ENCODE measurements around the gene CELSR1.

- TF ChIP-seq, protein P1, sequence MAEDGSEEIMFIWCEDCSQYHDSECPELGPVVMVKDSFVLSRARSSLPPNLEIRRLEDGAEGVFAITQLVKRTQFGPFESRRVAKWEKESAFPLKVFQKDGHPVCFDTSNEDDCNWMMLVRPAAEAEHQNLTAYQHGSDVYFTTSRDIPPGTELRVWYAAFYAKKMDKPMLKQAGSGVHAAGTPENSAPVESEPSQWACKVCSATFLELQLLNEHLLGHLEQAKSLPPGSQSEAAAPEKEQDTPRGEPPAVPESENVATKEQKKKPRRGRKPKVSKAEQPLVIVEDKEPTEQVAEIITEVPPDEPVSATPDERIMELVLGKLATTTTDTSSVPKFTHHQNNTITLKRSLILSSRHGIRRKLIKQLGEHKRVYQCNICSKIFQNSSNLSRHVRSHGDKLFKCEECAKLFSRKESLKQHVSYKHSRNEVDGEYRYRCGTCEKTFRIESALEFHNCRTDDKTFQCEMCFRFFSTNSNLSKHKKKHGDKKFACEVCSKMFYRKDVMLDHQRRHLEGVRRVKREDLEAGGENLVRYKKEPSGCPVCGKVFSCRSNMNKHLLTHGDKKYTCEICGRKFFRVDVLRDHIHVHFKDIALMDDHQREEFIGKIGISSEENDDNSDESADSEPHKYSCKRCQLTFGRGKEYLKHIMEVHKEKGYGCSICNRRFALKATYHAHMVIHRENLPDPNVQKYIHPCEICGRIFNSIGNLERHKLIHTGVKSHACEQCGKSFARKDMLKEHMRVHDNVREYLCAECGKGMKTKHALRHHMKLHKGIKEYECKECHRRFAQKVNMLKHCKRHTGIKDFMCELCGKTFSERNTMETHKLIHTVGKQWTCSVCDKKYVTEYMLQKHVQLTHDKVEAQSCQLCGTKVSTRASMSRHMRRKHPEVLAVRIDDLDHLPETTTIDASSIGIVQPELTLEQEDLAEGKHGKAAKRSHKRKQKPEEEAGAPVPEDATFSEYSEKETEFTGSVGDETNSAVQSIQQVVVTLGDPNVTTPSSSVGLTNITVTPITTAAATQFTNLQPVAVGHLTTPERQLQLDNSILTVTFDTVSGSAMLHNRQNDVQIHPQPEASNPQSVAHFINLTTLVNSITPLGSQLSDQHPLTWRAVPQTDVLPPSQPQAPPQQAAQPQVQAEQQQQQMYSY (CRISPR knock-in tag; IDR thresholded peaks at IDR 0.05): no peak
- TF ChIP-seq TAF1 (CRISPR knock-in tag; IDR thresholded peaks at IDR 0.05) (no peak), MAFK (conservative IDR thresholded peaks at IDR 0.05 in 1 of 2, IDR thresholded peaks at IDR 0.05 in 1 of 2; ENCODE audit: low read length in 2 of 2) (no peak), TBP (CRISPR knock-in tag; IDR thresholded peaks at IDR 0.05) (no peak), HNRNPUL1 (IDR thresholded peaks at IDR 0.05; ENCODE audit: low read depth, low read length) (no peak), POLR2A (IDR thresholded peaks at IDR 0.05; ENCODE audit: insufficient read depth in 1 of 2, low read depth in 2 of 2, low read length in 2 of 2) (no peak), SRSF9 (IDR thresholded peaks at IDR 0.05; ENCODE audit: borderline replicate concordance, insufficient read depth, low read depth, low read length, poor library complexity, severe bottlenecking) (no peak), NCOR1 (IDR thresholded peaks at IDR 0.05; ENCODE audit: borderline replicate concordance, low read length) (no peak), MAZ (IDR thresholded peaks at IDR 0.05; ENCODE audit: borderline replicate concordance, low read depth, low read length) (no peak), MAZ (CRISPR knock-in tag; IDR thresholded peaks at IDR 0.05; ENCODE audit: low read depth) (no peak), ZNF772 (CRISPR knock-in tag; IDR thresholded peaks at IDR 0.05) (no peak)
- TF ChIP-seq, protein P2, sequence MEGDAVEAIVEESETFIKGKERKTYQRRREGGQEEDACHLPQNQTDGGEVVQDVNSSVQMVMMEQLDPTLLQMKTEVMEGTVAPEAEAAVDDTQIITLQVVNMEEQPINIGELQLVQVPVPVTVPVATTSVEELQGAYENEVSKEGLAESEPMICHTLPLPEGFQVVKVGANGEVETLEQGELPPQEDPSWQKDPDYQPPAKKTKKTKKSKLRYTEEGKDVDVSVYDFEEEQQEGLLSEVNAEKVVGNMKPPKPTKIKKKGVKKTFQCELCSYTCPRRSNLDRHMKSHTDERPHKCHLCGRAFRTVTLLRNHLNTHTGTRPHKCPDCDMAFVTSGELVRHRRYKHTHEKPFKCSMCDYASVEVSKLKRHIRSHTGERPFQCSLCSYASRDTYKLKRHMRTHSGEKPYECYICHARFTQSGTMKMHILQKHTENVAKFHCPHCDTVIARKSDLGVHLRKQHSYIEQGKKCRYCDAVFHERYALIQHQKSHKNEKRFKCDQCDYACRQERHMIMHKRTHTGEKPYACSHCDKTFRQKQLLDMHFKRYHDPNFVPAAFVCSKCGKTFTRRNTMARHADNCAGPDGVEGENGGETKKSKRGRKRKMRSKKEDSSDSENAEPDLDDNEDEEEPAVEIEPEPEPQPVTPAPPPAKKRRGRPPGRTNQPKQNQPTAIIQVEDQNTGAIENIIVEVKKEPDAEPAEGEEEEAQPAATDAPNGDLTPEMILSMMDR (CRISPR knock-in tag; IDR thresholded peaks at IDR 0.05): no peak
- TF ChIP-seq, protein P3, sequence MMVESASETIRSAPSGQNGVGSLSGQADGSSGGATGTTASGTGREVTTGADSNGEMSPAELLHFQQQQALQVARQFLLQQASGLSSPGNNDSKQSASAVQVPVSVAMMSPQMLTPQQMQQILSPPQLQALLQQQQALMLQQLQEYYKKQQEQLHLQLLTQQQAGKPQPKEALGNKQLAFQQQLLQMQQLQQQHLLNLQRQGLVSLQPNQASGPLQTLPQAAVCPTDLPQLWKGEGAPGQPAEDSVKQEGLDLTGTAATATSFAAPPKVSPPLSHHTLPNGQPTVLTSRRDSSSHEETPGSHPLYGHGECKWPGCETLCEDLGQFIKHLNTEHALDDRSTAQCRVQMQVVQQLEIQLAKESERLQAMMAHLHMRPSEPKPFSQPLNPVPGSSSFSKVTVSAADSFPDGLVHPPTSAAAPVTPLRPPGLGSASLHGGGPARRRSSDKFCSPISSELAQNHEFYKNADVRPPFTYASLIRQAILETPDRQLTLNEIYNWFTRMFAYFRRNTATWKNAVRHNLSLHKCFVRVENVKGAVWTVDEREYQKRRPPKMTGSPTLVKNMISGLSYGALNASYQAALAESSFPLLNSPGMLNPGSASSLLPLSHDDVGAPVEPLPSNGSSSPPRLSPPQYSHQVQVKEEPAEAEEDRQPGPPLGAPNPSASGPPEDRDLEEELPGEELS (CRISPR knock-in tag; IDR thresholded peaks at IDR 0.05): no peak
Observed at GRCh38 chr22:46472722-46473016, 64.8 kb downstream of the CELSR1 start.
